ENCODE measurements around the gene ACMSD. TPM values are rescaled to one million over a fixed set of nuclear protein-coding genes. Genes with fewer than 3 reads are reported as not detected.
"Not testable (repeated sequence)": the region's sequence is repeated elsewhere in the genome, so short reads cannot be mapped to it uniquely, and the experiment has no call there.

ACMSD gene
- not detected in 2 replicates for total RNA-seq

GRCh38 chr2:134838143-134838620 lies at the start of gene ACMSD:
TSS of gene ACMSD (plus strand) at chr2:134838616. CDS start at chr2:134838683, 67 bp downstream.
- H3K27me3 Mint-ChIP-seq: peaks cover 18% of the 10 kb centered on the region
- H3K4me1 Mint-ChIP-seq: no peaks in the 10 kb centered on the region
- no peaks in the 10 kb centered on the region for H3K36me3 Mint-ChIP-seq (ENCODE audit: low read depth)
- no peak within 1 kb of the TSS for H3K4me3 Mint-ChIP-seq
- H3K9me3 Mint-ChIP-seq: peaks cover 4% of the 10 kb centered on the region
- no peak within 1 kb of the TSS for H3K27ac Mint-ChIP-seq
- DNase-seq: no peak
- intact Hi-C loops (cut with micrococcal nuclease): no loop called here

DNA sequence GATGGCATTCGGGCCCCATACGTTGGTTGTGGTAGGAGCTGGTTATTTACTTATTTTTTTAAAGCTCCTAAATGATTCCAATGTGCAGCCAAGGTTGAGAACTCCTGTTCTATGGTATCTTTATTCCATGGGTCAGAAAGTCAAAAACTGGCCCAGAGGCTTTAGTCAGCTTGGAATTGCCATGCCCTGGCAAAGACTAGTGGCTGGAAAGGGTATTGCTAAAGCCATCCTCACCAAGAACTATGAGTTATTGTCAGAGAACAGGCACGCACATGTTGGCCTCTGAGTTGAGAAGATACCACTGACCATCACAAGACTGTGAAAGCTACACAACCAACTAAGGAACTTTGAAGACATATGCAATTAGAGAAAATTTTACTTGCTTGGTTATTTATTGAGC lies 47.9 kb upstream of the ACMSD start:
- no peak for DNase-seq
- no peaks in the 10 kb centered on the region for H3K27me3 Mint-ChIP-seq
- no peaks in the 10 kb centered on the region for H3K9me3 Mint-ChIP-seq
- intact Hi-C loops (cut with micrococcal nuclease): no loop called here
- H3K4me1 Mint-ChIP-seq: no peaks in the 10 kb centered on the region
- no peaks in the 10 kb centered on the region for H3K36me3 Mint-ChIP-seq (ENCODE audit: low read depth)
- H3K4me3 Mint-ChIP-seq: no peak overlapping the region
- no peak overlapping the region for H3K27ac Mint-ChIP-seq

GRCh38 chr2:134791616-134792015 lies 46.8 kb upstream of the ACMSD start:
- Mint-ChIP-seq H3K27ac (no peak overlapping the region), H3K4me1 (no peaks in the 10 kb centered on the region), H3K9me3 (no peaks in the 10 kb centered on the region), H3K36me3 (ENCODE audit: low read depth) (no peaks in the 10 kb centered on the region), H3K27me3 (no peaks in the 10 kb centered on the region), H3K4me3 (no peak overlapping the region)
- no peak for DNase-seq
- intact Hi-C loops (cut with micrococcal nuclease): no loop called here

- Mint-ChIP-seq H3K4me3 (no peak overlapping the region), H3K36me3 (ENCODE audit: low read depth) (no peaks in the 10 kb centered on the region), H3K9me3 (no peaks in the 10 kb centered on the region), H3K27me3 (no peaks in the 10 kb centered on the region), H3K27ac (no peak overlapping the region), H3K4me1 (no peaks in the 10 kb centered on the region)
- intact Hi-C loops (cut with micrococcal nuclease): no loop called here
- DNase-seq: no peak
Observed at GRCh38 chr2:134792186-134792585, 46.2 kb upstream of the ACMSD start.

DNA sequence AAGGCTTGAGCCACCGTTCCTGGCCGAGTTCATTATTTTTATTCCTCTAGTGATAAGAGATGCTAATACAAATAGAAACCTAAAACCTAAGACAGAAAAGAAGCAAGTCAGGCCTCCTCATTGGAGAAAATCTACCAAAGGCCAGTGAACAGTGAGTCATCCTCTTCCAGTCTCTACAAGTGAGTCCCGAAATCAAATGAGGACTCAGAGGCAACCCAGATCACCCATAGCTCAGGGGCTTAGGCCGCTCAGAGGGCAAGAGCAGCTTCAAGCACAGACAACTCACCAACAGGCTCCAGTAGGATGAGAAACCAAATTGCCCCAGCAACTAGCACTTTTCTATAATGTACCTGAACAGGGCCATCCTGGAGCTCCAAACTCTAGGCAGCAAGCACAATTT lies 42.7 kb upstream of the ACMSD start:
- Mint-ChIP-seq H3K9me3 (peaks cover 3% of the 10 kb centered on the region), H3K4me3 (no peak overlapping the region), H3K36me3 (ENCODE audit: low read depth) (no peaks in the 10 kb centered on the region), H3K27ac (no peak overlapping the region), H3K27me3 (peaks cover 3% of the 10 kb centered on the region), H3K4me1 (no peaks in the 10 kb centered on the region)
- intact Hi-C loops (cut with micrococcal nuclease): no loop called here
- no peak for DNase-seq

DNA sequence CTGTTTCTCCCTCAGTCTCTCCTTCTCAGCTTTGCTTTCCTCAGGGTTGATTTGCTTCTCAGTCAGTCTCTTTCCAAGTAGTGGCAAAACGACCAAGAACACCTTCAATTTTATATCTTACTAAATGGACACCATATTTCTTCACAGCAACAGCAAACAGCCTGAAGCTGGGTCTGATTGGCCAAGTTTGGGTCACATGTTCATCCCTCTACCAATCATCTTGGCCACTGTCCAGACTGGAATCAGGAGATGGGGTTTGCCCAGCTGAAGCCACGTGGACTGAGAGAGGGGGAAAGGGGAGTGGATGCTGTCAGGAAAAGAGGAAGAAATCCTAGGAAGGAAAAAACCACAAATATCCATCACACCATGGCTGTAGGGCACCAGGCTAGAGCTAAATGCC lies 42.0 kb upstream of the ACMSD start:
- DNase-seq: no peak
- no peak overlapping the region for H3K4me3 Mint-ChIP-seq
- peaks cover 3% of the 10 kb centered on the region for H3K9me3 Mint-ChIP-seq
- no peak overlapping the region for H3K27ac Mint-ChIP-seq
- H3K36me3 Mint-ChIP-seq (ENCODE audit: low read depth): no peaks in the 10 kb centered on the region
- H3K4me1 Mint-ChIP-seq: no peaks in the 10 kb centered on the region
- H3K27me3 Mint-ChIP-seq: peaks cover 3% of the 10 kb centered on the region
- intact Hi-C loops (cut with micrococcal nuclease): no loop called here

DNA sequence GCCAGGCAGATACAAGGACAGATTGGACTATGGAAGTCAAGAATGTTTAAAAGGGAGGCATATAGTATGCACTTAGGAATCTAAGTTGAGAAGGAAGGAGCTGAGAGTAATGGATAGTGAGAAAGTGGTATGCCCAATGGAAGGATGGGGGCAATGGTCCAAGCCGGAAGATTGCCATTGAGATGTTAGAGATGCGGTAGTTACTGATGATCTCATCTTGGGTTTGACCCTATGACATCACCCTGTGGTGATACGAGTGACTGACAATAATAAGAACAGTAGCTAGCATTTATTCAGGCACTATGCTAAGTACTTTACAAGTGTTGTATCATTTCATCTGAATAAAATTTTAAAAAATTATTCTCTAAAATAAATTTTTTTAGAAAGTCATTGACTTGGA lies 38.5 kb upstream of the ACMSD start:
- Mint-ChIP-seq H3K36me3 (ENCODE audit: low read depth) (no peaks in the 10 kb centered on the region), H3K4me3 (no peak overlapping the region), H3K27ac (no peak overlapping the region), H3K4me1 (no peaks in the 10 kb centered on the region), H3K27me3 (peaks cover 3% of the 10 kb centered on the region), H3K9me3 (peaks cover 8% of the 10 kb centered on the region)
- DNase-seq: no peak
- intact Hi-C loops (cut with micrococcal nuclease): no loop called here

DNA sequence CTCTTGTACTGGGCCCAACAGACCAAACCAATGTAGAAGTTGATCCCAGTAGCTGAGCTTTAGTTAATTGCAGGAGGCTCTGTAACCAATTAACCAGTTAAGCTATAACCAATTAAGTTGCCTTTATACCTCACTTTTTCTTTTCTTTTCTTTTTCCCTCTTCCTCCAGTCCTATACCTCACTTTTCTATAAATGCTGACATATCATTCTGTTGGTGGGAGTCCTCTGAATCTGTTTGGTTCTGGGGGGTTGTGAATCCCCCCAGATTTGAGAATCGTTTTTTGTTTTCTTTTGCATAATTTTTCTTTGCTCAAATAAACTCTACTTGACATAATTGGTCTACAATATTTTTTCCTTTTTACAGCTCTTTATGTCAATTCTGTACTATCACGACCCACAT lies 38.1 kb upstream of the ACMSD start:
- Mint-ChIP-seq H3K4me1 (no peaks in the 10 kb centered on the region), H3K27me3 (peaks cover 3% of the 10 kb centered on the region), H3K9me3 (peaks cover 10% of the 10 kb centered on the region), H3K4me3 (no peak overlapping the region), H3K36me3 (ENCODE audit: low read depth) (no peaks in the 10 kb centered on the region), H3K27ac (no peak overlapping the region)
- intact Hi-C loops (cut with micrococcal nuclease): no loop called here
- DNase-seq: no peak

GRCh38 chr2:134803609-134804405 lies 34.6 kb upstream of the ACMSD start:
- DNase-seq; H3K4me3 Mint-ChIP-seq; H3K4me1 Mint-ChIP-seq; H3K36me3 Mint-ChIP-seq (ENCODE audit: low read depth); intact Hi-C loops (cut with micrococcal nuclease); H3K27ac Mint-ChIP-seq; H3K27me3 Mint-ChIP-seq: not testable (repeated sequence)
- H3K9me3 Mint-ChIP-seq: peaks cover 17% of the 10 kb centered on the region

GRCh38 chr2:134815741-134816140 lies 22.7 kb upstream of the ACMSD start:
- Mint-ChIP-seq H3K27me3 (no peaks in the 10 kb centered on the region), H3K36me3 (ENCODE audit: low read depth) (no peaks in the 10 kb centered on the region), H3K4me1 (no peaks in the 10 kb centered on the region), H3K4me3 (no peak overlapping the region), H3K9me3 (peaks cover 4% of the 10 kb centered on the region), H3K27ac (no peak overlapping the region)
- DNase-seq: no peak
- intact Hi-C loops (cut with micrococcal nuclease): no loop called here

DNA sequence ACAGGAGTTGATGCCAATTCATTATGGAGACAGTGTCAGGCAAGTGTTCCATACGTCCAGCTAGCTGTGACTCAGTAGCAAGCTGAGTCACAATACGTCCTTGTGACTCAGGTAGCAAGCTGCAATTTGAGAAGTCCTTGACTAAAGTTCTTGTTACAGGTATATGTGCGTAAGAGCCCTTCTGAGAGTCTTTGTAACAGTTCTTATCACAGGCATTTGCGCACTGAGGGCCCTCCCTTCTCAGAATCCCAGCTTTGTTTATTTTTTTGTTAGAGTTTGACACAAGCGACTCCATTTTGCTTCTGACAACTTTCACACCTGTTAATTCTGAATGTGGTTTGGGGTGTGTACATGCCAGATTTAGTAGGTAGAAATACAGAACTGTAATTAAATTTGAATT lies 20.1 kb upstream of the ACMSD start:
- Mint-ChIP-seq H3K9me3 (peaks cover 4% of the 10 kb centered on the region), H3K4me1 (no peaks in the 10 kb centered on the region), H3K27ac (no peak overlapping the region), H3K4me3 (no peak overlapping the region), H3K27me3 (peaks cover 3% of the 10 kb centered on the region), H3K36me3 (ENCODE audit: low read depth) (no peaks in the 10 kb centered on the region)
- DNase-seq: no peak
- intact Hi-C loops (cut with micrococcal nuclease): no loop called here

DNA sequence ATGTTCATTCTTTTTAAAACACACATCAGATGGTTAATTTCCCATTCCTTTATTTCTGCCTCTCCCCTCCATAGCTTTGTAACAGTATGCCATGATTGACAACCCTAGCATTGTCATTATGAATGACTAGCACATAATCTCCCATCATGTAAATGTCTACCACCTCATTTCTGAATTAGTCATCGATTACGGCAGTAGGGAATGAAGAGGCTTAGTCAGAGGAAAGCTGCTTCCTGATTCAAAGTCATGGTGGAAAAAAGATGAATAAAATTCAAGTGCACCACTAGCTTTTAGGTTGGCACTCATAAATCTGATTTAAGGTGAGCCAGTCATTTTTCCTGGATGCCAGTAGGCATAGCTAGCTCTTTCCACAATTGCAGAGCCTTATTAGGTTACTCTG lies 19.1 kb upstream of the ACMSD start:
- no peak overlapping the region for H3K27ac Mint-ChIP-seq
- peaks cover 7% of the 10 kb centered on the region for H3K9me3 Mint-ChIP-seq
- no peak overlapping the region for H3K4me3 Mint-ChIP-seq
- peaks cover 3% of the 10 kb centered on the region for H3K27me3 Mint-ChIP-seq
- DNase-seq: no peak
- no peaks in the 10 kb centered on the region for H3K36me3 Mint-ChIP-seq (ENCODE audit: low read depth)
- intact Hi-C loops (cut with micrococcal nuclease): no loop called here
- H3K4me1 Mint-ChIP-seq: no peaks in the 10 kb centered on the region

DNA sequence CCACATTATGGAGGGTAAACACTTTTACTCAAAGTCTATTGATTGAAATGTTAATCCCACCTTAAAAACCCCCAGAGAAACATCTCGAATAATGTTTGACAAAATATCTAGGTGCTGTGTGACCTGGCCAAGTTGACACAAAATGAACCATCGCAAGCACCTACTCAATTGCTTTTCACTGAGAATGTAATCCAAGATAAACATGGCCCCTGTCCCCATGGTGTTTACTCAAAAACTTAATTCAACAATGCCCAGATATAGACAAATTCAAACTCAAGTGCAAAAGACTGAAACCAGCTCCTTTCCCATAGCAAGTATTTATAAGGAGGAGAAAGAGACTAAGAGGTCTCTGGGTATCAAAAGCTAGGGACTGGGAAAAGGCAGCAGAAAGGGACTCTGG lies 15.0 kb upstream of the ACMSD start:
- H3K27me3 Mint-ChIP-seq: peaks cover 3% of the 10 kb centered on the region
- H3K9me3 Mint-ChIP-seq: peaks cover 9% of the 10 kb centered on the region
- no peaks in the 10 kb centered on the region for H3K36me3 Mint-ChIP-seq (ENCODE audit: low read depth)

DNA sequence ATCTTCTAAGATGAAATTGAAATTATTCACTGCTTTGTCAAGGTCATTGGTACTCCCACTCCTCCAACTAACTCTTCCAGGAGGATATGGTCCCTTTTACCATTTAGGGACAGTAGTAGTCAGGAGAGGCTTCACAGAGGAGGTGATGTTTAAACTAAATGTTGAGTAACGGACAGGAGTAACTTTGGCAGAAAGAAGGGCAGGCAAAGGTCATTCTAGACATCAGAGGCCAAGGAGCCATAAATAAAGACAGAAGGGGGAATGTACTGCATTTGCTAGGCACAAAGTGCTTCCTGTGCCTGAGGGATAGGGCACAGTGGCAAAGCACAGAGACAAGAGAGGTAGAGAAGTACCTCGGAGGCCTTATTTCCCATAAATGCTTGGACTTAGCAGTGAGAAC lies 14.6 kb upstream of the ACMSD start:
- H3K27ac Mint-ChIP-seq: no peak overlapping the region
- H3K36me3 Mint-ChIP-seq (ENCODE audit: low read depth): no peaks in the 10 kb centered on the region
- no peak for DNase-seq
- no peak overlapping the region for H3K4me3 Mint-ChIP-seq
- H3K4me1 Mint-ChIP-seq: no peaks in the 10 kb centered on the region
- intact Hi-C loops (cut with micrococcal nuclease): no loop called here
- peaks cover 9% of the 10 kb centered on the region for H3K9me3 Mint-ChIP-seq
- peaks cover 3% of the 10 kb centered on the region for H3K27me3 Mint-ChIP-seq

More for the DNA sequence above, 15.0 kb upstream of the ACMSD start:
- no peak for DNase-seq
- intact Hi-C loops (cut with micrococcal nuclease): no loop called here
- no peaks in the 10 kb centered on the region for H3K4me1 Mint-ChIP-seq
- no peak overlapping the region for H3K4me3 Mint-ChIP-seq
- H3K27ac Mint-ChIP-seq: no peak overlapping the region

DNA sequence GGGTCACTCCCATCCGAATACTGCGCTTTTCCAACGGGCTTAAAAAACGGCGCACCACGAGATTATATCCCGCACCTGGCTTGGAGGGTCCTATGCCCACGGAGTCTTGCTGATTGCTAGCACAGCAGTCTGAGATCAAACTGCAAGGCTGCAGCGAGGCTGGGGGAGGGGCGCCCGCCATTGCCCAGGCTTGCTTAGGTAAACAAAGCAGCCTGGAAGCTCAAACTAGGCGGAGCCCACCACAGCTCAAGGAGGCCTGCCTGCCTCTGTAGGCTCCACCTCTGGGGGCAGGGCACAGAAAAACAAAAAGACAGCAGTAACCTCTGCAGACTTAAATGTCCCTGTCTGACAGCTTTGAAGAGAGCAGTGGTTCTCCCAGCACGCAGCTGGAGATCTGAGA lies 12.7 kb upstream of the ACMSD start:
- H3K9me3 Mint-ChIP-seq; H3K27ac Mint-ChIP-seq; H3K36me3 Mint-ChIP-seq (ENCODE audit: low read depth); intact Hi-C loops (cut with micrococcal nuclease); DNase-seq; H3K27me3 Mint-ChIP-seq; H3K4me1 Mint-ChIP-seq; H3K4me3 Mint-ChIP-seq: not testable (repeated sequence)

Measured in activated CD4-positive, alpha-beta T cell treated with anti-CD3 and anti-CD28 coated beads, Interleukin-2, amount 10 ng/mL, durations not matched to agents 24 days and 14 days (primary cell).